Kidney (tissue), 22 donors: ENCODE results near the gene SCYGR8. TPM values are rescaled to one million over a fixed set of nuclear protein-coding genes. Genes with fewer than 3 reads are reported as not detected.

Source experiments
- DNase-seq, 5 donors: peaks; one replicate each; pipeline ENCODE4 v3.0.0-alpha.2; 2013 to 2020
- FAIRE-seq: peaks from 2 replicates; lab custom pipeline; 2012; peaks lifted over from hg19 to GRCh38; lab: Jason Lieb, UNC
- H3K27ac ChIP-seq, 2 donors: one replicate each; pipeline ENCODE4 v1.7.0; 2013; ENCODE audit warnings: low read depth in 2 of 2, low read length in 2 of 2, inconsistent platforms in 1 of 2
- H3K27me3 ChIP-seq: one replicate; pipeline ENCODE4 v1.7.1; 2013; ENCODE audit warnings: low read length, inconsistent platforms; ENCODE audit not compliant: control insufficient read depth, insufficient read depth
- H3K36me3 ChIP-seq, 3 donors: one replicate each; pipeline versions ENCODE4 v1.7.0 to v1.7.1; 2013; ENCODE audit warnings: low read length in 3 of 3, control low read depth in 1 of 3, inconsistent platforms in 1 of 3; ENCODE audit not compliant: insufficient read depth in 3 of 3, control insufficient read depth in 2 of 3
- H3K4me1 ChIP-seq, 3 donors: one replicate each; pipeline versions ENCODE4 v1.7.0 to v1.7.1; 2013; ENCODE audit warnings: low read length in 3 of 3, inconsistent platforms in 1 of 3, low read depth in 1 of 3; ENCODE audit not compliant: control insufficient read depth in 2 of 3, insufficient read depth in 2 of 3
- H3K4me3 ChIP-seq, 3 donors: one replicate each; pipeline versions ENCODE4 v1.7.0 to v1.8.1; 2013; ENCODE audit warnings: low read length in 3 of 3, control low read depth in 1 of 3, inconsistent platforms in 1 of 3
- H3K9ac ChIP-seq, 3 donors: one replicate each; pipeline versions ENCODE4 v1.7.0 to v1.7.1; 2013; ENCODE audit warnings: low read length in 3 of 3, control low read depth in 1 of 3, inconsistent platforms in 1 of 3
- H3K9me3 ChIP-seq, 3 donors: one replicate each; pipeline versions ENCODE4 v1.7.0 to v1.7.1; 2013; ENCODE audit warnings: low read length in 3 of 3, control low read depth in 1 of 3, inconsistent platforms in 1 of 3; ENCODE audit not compliant: control insufficient read depth in 2 of 3, insufficient read depth in 1 of 3
- CTCF ChIP-seq: IDR thresholded peaks from 3 replicates; pipeline ENCODE4 v1.5.1; 2012; ENCODE audit warnings: mild to moderate bottlenecking, moderate library complexity, borderline replicate concordance; ENCODE audit not compliant: insufficient read depth; ENCODE audit errors: extremely low read depth
- intact Hi-C: fragments of 100-400 bp; cut with DNase I; formaldehyde crosslinking; loops from one replicate; pipeline ENCODE4 v1.11.1; 2022
- long read RNA-seq, 10 donors: library from polyadenylated mRNA in 1 of 10; unstranded in 1 of 10; transcript quantifications; one replicate each; pipeline ENCODE4 v2.0.0 and lab custom pipeline, GENCODE V29; 2021 to 2026
- polyA plus RNA-seq: library from polyadenylated mRNA; stranded (reverse); fragments of 350-450 nt; fragmentation: Illumina TruSeq; extraction: RNeasy Lipid Tissue Mini Kit (QIAGEN cat#74804); gene quantifications from one replicate; pipeline ENCODE4 v1.2.3, GENCODE V29; 2014; ENCODE audit warnings: low read depth, low replicate concordance; ENCODE audit not compliant: insufficient read depth
- total RNA-seq: library from RNA; stranded (reverse); fragmentation: NEBNext Ultra II Directional; extraction: Animal tissue kit (Norgen Biotek cat#: 25700); gene quantifications from one replicate; pipeline ENCODE4 v1.2.1, GENCODE V29; 2021
- donor health status: control.
- donor health status: control.
- donor health status: control.
- donor health status: control.
- donor health status: control.
- donor health status: DM: yes; HTN: yes; CAD: no.
- donor health status: Normal renal cell carcinoma (clear cell type).

SCYGR8 gene, protein sequence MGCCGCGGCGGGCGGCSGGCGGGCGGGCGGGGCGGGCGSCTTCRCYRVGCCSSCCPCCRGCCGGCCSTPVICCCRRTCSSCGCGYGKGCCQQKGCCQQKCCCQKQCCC
- total RNA-seq (not detected), polyA plus RNA-seq (not detected)
- long read RNA-seq, donor 1, result 0 reads
- long read RNA-seq, donor 2, result 0 reads
- long read RNA-seq, donor 3, result 0 reads
- long read RNA-seq, donor 4, result 0 reads
- long read RNA-seq, donor 5, result 0 reads
- long read RNA-seq, donor 6, result 0 reads
- long read RNA-seq, donor 7, result 0 reads
- long read RNA-seq, donor 8, result 0 reads
- long read RNA-seq, donor 9, result 0 reads
- long read RNA-seq, donor 10, result 0 reads

- FAIRE-seq, result no peak
- DNase-seq, result no peak
- TF ChIP-seq CTCF, result no peak
- Histone ChIP-seq H3K4me3 (no peak within 1 kb of the TSS), H3K9ac (no peak within 1 kb of the TSS), H3K4me1 (no peaks in the 10 kb centered on the region), H3K36me3 (no peaks in the 10 kb centered on the region), H3K9me3 (no peaks in the 10 kb centered on the region), H3K27ac (no peak within 1 kb of the TSS), H3K27me3 (no peaks in the 10 kb centered on the region)
- intact Hi-C loops, result no loop called here
Observed at GRCh38 chr2:227745594-227745993, at the start of gene SCYGR8. SCYGR8 (plus strand) TSS chr2:227745894; CDS start chr2:227745894, 0 bp downstream.

GRCh38 chr2:227696990-227697679 lies 48.6 kb upstream of the SCYGR8 start:
- no peaks in the 10 kb centered on the region for H3K4me1 ChIP-seq
- H3K9me3 ChIP-seq, result no peaks in the 10 kb centered on the region
- no peak for TF ChIP-seq CTCF
- no peak overlapping the region for H3K27ac ChIP-seq
- no peaks in the 10 kb centered on the region for H3K36me3 ChIP-seq
- intact Hi-C loops, result no loop called here
- DNase-seq (no peak), FAIRE-seq (no peak)
- H3K4me3 ChIP-seq, result no peak overlapping the region
- no peak overlapping the region for H3K9ac ChIP-seq
- no peaks in the 10 kb centered on the region for H3K27me3 ChIP-seq

- H3K9ac ChIP-seq, result no peak overlapping the region
- H3K4me1 ChIP-seq, result no peaks in the 10 kb centered on the region
- TF ChIP-seq CTCF, result no peak
- DNase-seq, result no peak
- intact Hi-C loops, result no loop called here
- no peaks in the 10 kb centered on the region for H3K27me3 ChIP-seq
- no peak overlapping the region for H3K27ac ChIP-seq
- H3K9me3 ChIP-seq, result no peaks in the 10 kb centered on the region
- no peak for FAIRE-seq
- no peaks in the 10 kb centered on the region for H3K36me3 ChIP-seq
- no peak overlapping the region for H3K4me3 ChIP-seq
Observed at GRCh38 chr2:227701556-227701955, 44.1 kb upstream of the SCYGR8 start.
